HEK293 (cell line): ENCODE results near the gene OR52I2.

Source experiments
- CTCF ChIP-seq: fragments of 450-650 bp; formaldehyde crosslinking; IDR thresholded peaks from 2 replicates; pipeline ENCODE4 v1.5.1; 2016; ENCODE audit warnings: missing biosample characterization, missing genetic modification characterization
- OVOL3 ChIP-seq: fragments of 450-650 bp; formaldehyde crosslinking; IDR thresholded peaks from 2 replicates; pipeline ENCODE4 v1.5.1; 2016; ENCODE audit warnings: missing biosample characterization, missing genetic modification characterization
- REST ChIP-seq: fragments of 450-650 bp; formaldehyde crosslinking; IDR thresholded peaks from 2 replicates; pipeline ENCODE4 v1.5.1; 2016; ENCODE audit warnings: missing biosample characterization, missing genetic modification characterization
- SP2 ChIP-seq: fragments of 450-650 bp; formaldehyde crosslinking; IDR thresholded peaks from 2 replicates; pipeline ENCODE4 v1.5.1; 2016; ENCODE audit warnings: missing biosample characterization, missing genetic modification characterization
- YY1 ChIP-seq: fragments of 450-650 bp; formaldehyde crosslinking; IDR thresholded peaks from 2 replicates; pipeline ENCODE4 v1.5.1; 2018; ENCODE audit warnings: missing biosample characterization, missing genetic modification characterization
- ZBTB11 ChIP-seq: fragments of 450-650 bp; formaldehyde crosslinking; conservative IDR thresholded peaks from 2 replicates; pipeline ENCODE4 v1.5.1; 2016; ENCODE audit warnings: low read depth, missing biosample characterization, missing genetic modification characterization
- ZBTB6 ChIP-seq: fragments of 450-650 bp; formaldehyde crosslinking; IDR thresholded peaks from 2 replicates; pipeline ENCODE4 v1.5.1; 2017; ENCODE audit warnings: missing biosample characterization, missing genetic modification characterization

GRCh38 chr11:4626207-4627099 is 44.9 kb downstream of the OR52I2 start:
- TF ChIP-seq CTCF (tag by site-specific recombination) (no peak), SP2 (tag by site-specific recombination) (no peak), ZBTB11 (tag by site-specific recombination) (no peak), REST (tag by site-specific recombination) (no peak), YY1 (tag by site-specific recombination) (no peak), ZBTB6 (tag by site-specific recombination) (no peak), OVOL3 (tag by site-specific recombination) (no peak)
